H9 (cell line): ENCODE measurements around the gene ATP5PB. TPM values are rescaled to one million over a fixed set of nuclear protein-coding genes. Genes with fewer than 3 reads are reported as not detected.

Experiments used
- DNase-seq: peaks from one replicate; pipeline ENCODE4 v3.0.0-alpha.2; 2017
- H2AFZ ChIP-seq: one replicate; pipeline ENCODE4 v1.6.1; 2013; ENCODE audit warnings: mild to moderate bottlenecking, low read length, control low read depth, moderate library complexity
- H2AK5ac ChIP-seq: 2 replicates; pipeline ENCODE4 v1.6.1; 2013; ENCODE audit warnings: low read length, control low read depth, mixed read lengths; ENCODE audit not compliant: insufficient read length
- H2BK120ac ChIP-seq: one replicate; pipeline ENCODE4 v1.6.1; 2013; ENCODE audit warnings: low read depth, mild to moderate bottlenecking, low read length, control low read depth, inconsistent platforms; ENCODE audit not compliant: poor library complexity, severe bottlenecking
- H2BK12ac ChIP-seq: 2 replicates; pipeline ENCODE4 v1.6.1; 2013; ENCODE audit warnings: low read length, control low read depth, mixed read lengths, low read depth; ENCODE audit not compliant: insufficient read length
- H2BK15ac ChIP-seq: 2 replicates; pipeline ENCODE4 v1.6.1; 2013; ENCODE audit warnings: low read depth, low read length, control low read depth
- H2BK20ac ChIP-seq: one replicate; pipeline ENCODE4 v1.6.1; 2013; ENCODE audit warnings: low read depth, mild to moderate bottlenecking, low read length, control low read depth, inconsistent platforms; ENCODE audit not compliant: poor library complexity, severe bottlenecking
- H2BK5ac ChIP-seq: 2 replicates; pipeline ENCODE4 v1.6.1; 2013; ENCODE audit warnings: low read length, control low read depth, mixed read lengths; ENCODE audit not compliant: insufficient read length
- H3K14ac ChIP-seq: 2 replicates; pipeline ENCODE4 v1.6.1; 2013; ENCODE audit warnings: low read length, control low read depth; ENCODE audit not compliant: insufficient read depth
- H3K18ac ChIP-seq: 2 replicates; pipeline ENCODE4 v1.6.1; 2013; ENCODE audit warnings: low read depth, mild to moderate bottlenecking, mixed read lengths, low read length, control low read depth; ENCODE audit not compliant: insufficient read length
- H3K23ac ChIP-seq: 2 replicates; pipeline ENCODE4 v1.6.1; 2013; ENCODE audit warnings: low read length, control low read depth, mixed read lengths, low read depth; ENCODE audit not compliant: insufficient read length
- H3K23me2 ChIP-seq: 2 replicates; pipeline ENCODE4 v1.6.1; 2013; ENCODE audit warnings: low read depth, mild to moderate bottlenecking, mixed read lengths, low read length, control low read depth; ENCODE audit not compliant: insufficient read length, poor library complexity, severe bottlenecking
- H3K27ac ChIP-seq: 2 replicates; pipeline ENCODE4 v1.5.1; 2013; ENCODE audit warnings: low read length, control low read depth, mixed read lengths, low read depth; ENCODE audit not compliant: insufficient read length
- H3K27me3 ChIP-seq: 2 replicates; pipeline ENCODE4 v1.6.1; 2013; ENCODE audit warnings: low read length, control low read depth, inconsistent platforms; ENCODE audit not compliant: insufficient read depth
- H3K4ac ChIP-seq: 2 replicates; pipeline ENCODE4 v1.6.1; 2013; ENCODE audit warnings: low read depth, mild to moderate bottlenecking, control low read depth, inconsistent platforms, low read length, moderate library complexity
- H3K4me1 ChIP-seq: 2 replicates; pipeline ENCODE4 v1.6.1; 2013; ENCODE audit warnings: low read length, control low read depth, inconsistent platforms; ENCODE audit not compliant: insufficient read depth
- H3K4me2 ChIP-seq: 2 replicates; pipeline ENCODE4 v1.6.1; 2013; ENCODE audit warnings: low read length, control low read depth, mixed read lengths; ENCODE audit not compliant: insufficient read length, insufficient read depth
- H3K56ac ChIP-seq: 2 replicates; pipeline ENCODE4 v1.6.1; 2013; ENCODE audit warnings: low read depth, mild to moderate bottlenecking, mixed read lengths, low read length, control low read depth; ENCODE audit not compliant: insufficient read length
- H3K79me1 ChIP-seq: 2 replicates; pipeline ENCODE4 v1.6.1; 2013; ENCODE audit warnings: low read depth, mild to moderate bottlenecking, moderate library complexity, low read length, control low read depth, inconsistent platforms; ENCODE audit not compliant: insufficient read depth, poor library complexity, severe bottlenecking
- H3K79me2 ChIP-seq: 2 replicates; pipeline ENCODE4 v1.6.1; 2013; ENCODE audit warnings: low read length, control low read depth, inconsistent platforms; ENCODE audit not compliant: insufficient read depth
- H3K9ac ChIP-seq: 2 replicates; pipeline ENCODE4 v1.6.1; 2013; ENCODE audit warnings: low read length, control low read depth, mixed read lengths; ENCODE audit not compliant: insufficient read length; ENCODE audit errors: extremely low read depth
- H3K9me3 ChIP-seq: one replicate; pipeline ENCODE4 v1.6.1; 2013; ENCODE audit warnings: low read depth, low read length, inconsistent platforms; ENCODE audit not compliant: control insufficient read depth
- H3T11ph ChIP-seq: one replicate; pipeline ENCODE4 v1.6.1; 2013; ENCODE audit warnings: mild to moderate bottlenecking, low read length, control low read depth, inconsistent platforms
- H4K20me1 ChIP-seq: one replicate; pipeline ENCODE4 v1.6.1; 2013; ENCODE audit not compliant: control insufficient read depth, insufficient read length, insufficient read depth
- H4K5ac ChIP-seq: 2 replicates; pipeline ENCODE4 v1.6.1; 2013; ENCODE audit warnings: low read depth, mild to moderate bottlenecking, mixed read lengths, low read length, control low read depth; ENCODE audit not compliant: insufficient read length
- H4K8ac ChIP-seq: replicated peaks from 2 replicates; pipeline ENCODE4 v1.6.1; 2013; ENCODE audit warnings: low read length, control low read depth, mixed read lengths, low read depth; ENCODE audit not compliant: insufficient read length
- H4K91ac ChIP-seq: 2 replicates; pipeline ENCODE4 v1.6.1; 2013; ENCODE audit warnings: low read depth, mild to moderate bottlenecking, moderate library complexity, mixed read lengths, low read length, control low read depth; ENCODE audit not compliant: insufficient read length
- H3K27ac Mint-ChIP-seq, 3 experiments: 2 replicates in 2 of 3; 3 replicates in 1 of 3; pipeline ENCODE4 v1.8.0; 2020 to 2021; ENCODE audit warnings: mixed read lengths in 3 of 3, mild to moderate bottlenecking in 1 of 3, moderate library complexity in 1 of 3
- H3K27me3 Mint-ChIP-seq: 2 replicates; pipeline ENCODE4 v1.8.0; 2021; ENCODE audit warnings: low read depth, mild to moderate bottlenecking, moderate library complexity, mixed read lengths
- H3K36me3 Mint-ChIP-seq, 3 experiments: 2 replicates in 2 of 3; 3 replicates in 1 of 3; pipeline ENCODE4 v1.8.0; 2020 to 2021; ENCODE audit warnings: low read depth in 3 of 3, mixed read lengths in 3 of 3; ENCODE audit not compliant: insufficient read depth in 1 of 3
- H3K4me1 Mint-ChIP-seq, 2 experiments: 2 replicates each; pipeline ENCODE4 v1.8.0; 2020; ENCODE audit warnings: mixed read lengths in 2 of 2
- H3K4me3 Mint-ChIP-seq, 2 experiments: 2 replicates in 1 of 2; 3 replicates in 1 of 2; pipeline ENCODE4 v1.8.0; 2020 to 2021; ENCODE audit warnings: mild to moderate bottlenecking in 2 of 2, mixed read lengths in 2 of 2, moderate library complexity in 1 of 2
- H3K9me3 Mint-ChIP-seq, 2 experiments: 2 replicates in 1 of 2; 3 replicates in 1 of 2; pipeline ENCODE4 v1.8.0; 2020; ENCODE audit warnings: mild to moderate bottlenecking in 2 of 2, mixed read lengths in 2 of 2, moderate library complexity in 1 of 2
- CTCF ChIP-seq: fragments of 200-600 bp; sonication (generic); conservative IDR thresholded peaks from 3 replicates; pipeline ENCODE4 v1.8.0; 2021; ENCODE audit warnings: antibody characterized with exemption, mild to moderate bottlenecking
- WGBS: extraction: QIAGEN DNeasy Blood & Tissue Kit; methylation state at CpG from one replicate; pipeline ENCODE4 v1.1.7; 2013; ENCODE audit warnings: missing lambda C conversion rate, low lambda C conversion rate, mixed read lengths; ENCODE audit not compliant: insufficient read length; ENCODE audit errors: extremely low coverage; 5-methylcytosine and 5-hydroxymethylcytosine counted together
- total RNA-seq: library from RNA; stranded (reverse); gene quantifications from 2 replicates; pipeline ENCODE4 v1.2.1, GENCODE V29; 2021

ATP5PB gene
- total RNA-seq, 1 experiment from 2014 or later = 250 TPM

- no peak overlapping the region for H4K5ac ChIP-seq
- H3K18ac ChIP-seq = no peak overlapping the region
- no peak for DNase-seq
- no peak overlapping the region for H3K4ac ChIP-seq
- no peaks in the 10 kb centered on the region for H3K9me3 ChIP-seq
- no peak overlapping the region for H4K91ac ChIP-seq
- H3K36me3 Mint-ChIP-seq = no peaks in the 10 kb centered on the region
- no peak overlapping the region for H2BK120ac ChIP-seq
- H3K27me3 Mint-ChIP-seq = peaks cover 3% of the 10 kb centered on the region
- H3K79me1 ChIP-seq = no peaks in the 10 kb centered on the region
- no peak overlapping the region for H2AK5ac ChIP-seq
- H2BK5ac ChIP-seq = no peak overlapping the region
- no peak overlapping the region for H3K4me2 ChIP-seq
- H3K27me3 ChIP-seq = no peaks in the 10 kb centered on the region
- TF ChIP-seq CTCF = no peak
- no peak overlapping the region for H3K4me3 Mint-ChIP-seq
- H3K4me1 Mint-ChIP-seq = peaks cover 3 to 7% of the 10 kb centered on the region in 2 experiments
- no peak overlapping the region for H2BK20ac ChIP-seq
- H3K23ac ChIP-seq = no peak overlapping the region
- no peak overlapping the region for H2AFZ ChIP-seq
- H4K20me1 ChIP-seq = no peaks in the 10 kb centered on the region
- no peak overlapping the region for H2BK12ac ChIP-seq
- H3K27ac Mint-ChIP-seq = no peak overlapping the region
- H3K56ac ChIP-seq = no peak overlapping the region
- no peak overlapping the region for H3T11ph ChIP-seq
- no peaks in the 10 kb centered on the region for H3K9me3 Mint-ChIP-seq
- no peaks in the 10 kb centered on the region for H3K4me1 ChIP-seq
- H3K14ac ChIP-seq = no peak overlapping the region
- no peaks in the 10 kb centered on the region for H3K79me2 ChIP-seq
- H3K27ac ChIP-seq = no peak overlapping the region
- WGBS = no CpG with 5 or more reads among the region's 2 CpGs
- no peak overlapping the region for H2BK15ac ChIP-seq
- H4K8ac ChIP-seq = no peak overlapping the region
- H3K9ac ChIP-seq = no peak overlapping the region
- no peaks in the 10 kb centered on the region for H3K23me2 ChIP-seq
These were observed 34.5 kb upstream of the ATP5PB start for GRCh38 chr1:111414756-111415155.
